Eye (tissue), 1 donor: ENCODE results near the gene CCDC63.
A peak's percentile ranks its signal among the peaks of the same experiment; 100 is the strongest.
"Not testable (repeated sequence)": the region's sequence is repeated elsewhere in the genome, so short reads cannot be mapped to it uniquely, and the experiment has no call there.

ENCODE experiments used
- DNase-seq: peaks from one replicate; pipeline ENCODE4 v3.0.0-alpha.2; 2015

Gene CCDC63

GRCh38 chr12:110927546-110927945 is 80.8 kb downstream of the CCDC63 start:
- DNase-seq: no peak

- no peak for DNase-seq
Observed at GRCh38 chr12:110928700-110929099, 81.9 kb downstream of the CCDC63 start.

GRCh38 chr12:110929818-110930217 is 83.0 kb downstream of the CCDC63 start:
- no peak for DNase-seq

- DNase-seq: no peak
Observed at GRCh38 chr12:110930348-110931314, 83.8 kb downstream of the CCDC63 start.

- DNase-seq: no peak
Observed at GRCh38 chr12:110931315-110931728, 84.5 kb downstream of the CCDC63 start.

GRCh38 chr12:110932046-110932445 is 85.3 kb downstream of the CCDC63 start:
- DNase-seq: no peak

GRCh38 chr12:110933326-110933974 is 86.7 kb downstream of the CCDC63 start:
- no peak for DNase-seq

GRCh38 chr12:110934093-110934852 is 87.5 kb downstream of the CCDC63 start:
- no peak for DNase-seq

GRCh38 chr12:110935588-110935987 is 88.8 kb downstream of the CCDC63 start:
- no peak for DNase-seq

- no peak for DNase-seq
Observed at GRCh38 chr12:110936367-110937103, 89.7 kb downstream of the CCDC63 start.

GRCh38 chr12:110937104-110937641 is 90.4 kb downstream of the CCDC63 start:
- peak; percentile 85 for DNase-seq

- DNase-seq: no peak
Observed at GRCh38 chr12:110940296-110940695, 93.5 kb downstream of the CCDC63 start.

- DNase-seq: no peak
Observed at GRCh38 chr12:110940933-110941332, 94.1 kb downstream of the CCDC63 start.

GRCh38 chr12:110941391-110941790 is 94.6 kb downstream of the CCDC63 start:
- no peak for DNase-seq

GRCh38 chr12:110943373-110943772 is 96.6 kb downstream of the CCDC63 start:
- DNase-seq: no peak

GRCh38 chr12:110948041-110948440 is 101.3 kb downstream of the CCDC63 start:
- DNase-seq: no peak

GRCh38 chr12:110950466-110950865 is 103.7 kb downstream of the CCDC63 start:
- not testable (repeated sequence) for DNase-seq

- not testable (repeated sequence) for DNase-seq
Observed at GRCh38 chr12:110950867-110951266, 104.1 kb downstream of the CCDC63 start.
